ENCODE measurements around the gene NR1H2.

NR1H2 gene

GRCh38 chr19:50376166-50377050, at the start of gene NR1H2:
Gene NR1H2, plus strand, starts transcription at chr19:50376457. Its CDS starts 1,149 bp downstream, at chr19:50377606.
- Histone ChIP-seq H3K27ac (peak within 1 kb of the TSS; percentile 93), H3K9me3 (ENCODE audit: severe bottlenecking) (no peaks in the 10 kb centered on the region), H3K27me3 (ENCODE audit: insufficient read depth, low read depth, severe bottlenecking) (no peaks in the 10 kb centered on the region), H3K36me3 (peaks cover 39% of the 10 kb centered on the region), H3K4me3 (ENCODE audit: low read depth, low read length) (peak within 1 kb of the TSS; percentile 96)
- DNase-seq, result peak; percentile 95
- no peak for TF ChIP-seq CTCF (IDR thresholded peaks at IDR 0.05; ENCODE audit: low read depth, low read length)

- Histone ChIP-seq H3K36me3 (peaks cover 9% of the 10 kb centered on the region), H3K9me3 (ENCODE audit: severe bottlenecking) (no peaks in the 10 kb centered on the region), H3K27ac (no peak overlapping the region), H3K4me3 (ENCODE audit: low read depth, low read length) (no peak overlapping the region), H3K27me3 (ENCODE audit: insufficient read depth, low read depth, severe bottlenecking) (no peaks in the 10 kb centered on the region)
- TF ChIP-seq CTCF (IDR thresholded peaks at IDR 0.05; ENCODE audit: low read depth, low read length), result no peak
- DNase-seq, result no peak
Observed at GRCh38 chr19:50327013-50327412, 49.2 kb upstream of the NR1H2 start.

GRCh38 chr19:50327461-50328223, 48.6 kb upstream of the NR1H2 start:
- DNase-seq, result no peak
- Histone ChIP-seq H3K4me3 (ENCODE audit: low read depth, low read length) (no peak overlapping the region), H3K9me3 (ENCODE audit: severe bottlenecking) (peaks cover under 1% of the 10 kb centered on the region), H3K36me3 (peaks cover 5% of the 10 kb centered on the region), H3K27me3 (ENCODE audit: insufficient read depth, low read depth, severe bottlenecking) (no peaks in the 10 kb centered on the region), H3K27ac (no peak overlapping the region)
- no peak for TF ChIP-seq CTCF (IDR thresholded peaks at IDR 0.05; ENCODE audit: low read depth, low read length)

- Histone ChIP-seq H3K36me3 (peaks cover 3% of the 10 kb centered on the region), H3K27me3 (ENCODE audit: insufficient read depth, low read depth, severe bottlenecking) (no peaks in the 10 kb centered on the region), H3K4me3 (ENCODE audit: low read depth, low read length) (peak overlapping the region; percentile 57), H3K9me3 (ENCODE audit: severe bottlenecking) (peaks cover 3% of the 10 kb centered on the region), H3K27ac (no peak overlapping the region)
- no peak for DNase-seq
- no peak for TF ChIP-seq CTCF (IDR thresholded peaks at IDR 0.05; ENCODE audit: low read depth, low read length)
Observed at GRCh38 chr19:50328224-50328872, 47.9 kb upstream of the NR1H2 start.

- Histone ChIP-seq H3K4me3 (ENCODE audit: low read depth, low read length) (no peak overlapping the region), H3K9me3 (ENCODE audit: severe bottlenecking) (peaks cover 3% of the 10 kb centered on the region), H3K36me3 (no peaks in the 10 kb centered on the region), H3K27me3 (ENCODE audit: insufficient read depth, low read depth, severe bottlenecking) (no peaks in the 10 kb centered on the region), H3K27ac (no peak overlapping the region)
- DNase-seq, result no peak
- no peak for TF ChIP-seq CTCF (IDR thresholded peaks at IDR 0.05; ENCODE audit: low read depth, low read length)
Observed at GRCh38 chr19:50328873-50329145, 47.4 kb upstream of the NR1H2 start.
